NCI-H2196 (cell line): ENCODE results near the gene MINDY4.

ENCODE experiments used
- DNase-seq: peaks from one replicate; lab custom pipeline; 2025; ENCODE audit not compliant: unreplicated experiment; lab: John Stamatoyannopoulos, UW

The MINDY4 gene

GRCh38 chr7:30899066-30899465 is 127.8 kb downstream of the MINDY4 start:
- no peak for DNase-seq

GRCh38 chr7:30899630-30900029 is 128.4 kb downstream of the MINDY4 start:
- DNase-seq = no peak

GRCh38 chr7:30900053-30900452 is 128.8 kb downstream of the MINDY4 start:
- no peak for DNase-seq

GRCh38 chr7:30900803-30901362 is 129.7 kb downstream of the MINDY4 start:
- no peak for DNase-seq

GRCh38 chr7:30901856-30902255 is 130.6 kb downstream of the MINDY4 start:
- no peak for DNase-seq

GRCh38 chr7:30902466-30902865 is 131.2 kb downstream of the MINDY4 start:
- DNase-seq = no peak

- no peak for DNase-seq
Measured at GRCh38 chr7:30903146-30903545, 131.9 kb downstream of the MINDY4 start.

GRCh38 chr7:30904561-30904960 is 133.3 kb downstream of the MINDY4 start:
- no peak for DNase-seq

GRCh38 chr7:30905078-30906012 is 134.1 kb downstream of the MINDY4 start:
- DNase-seq = no peak

- DNase-seq = no peak
Measured at GRCh38 chr7:30906014-30906413, 134.8 kb downstream of the MINDY4 start.

- no peak for DNase-seq
Measured at GRCh38 chr7:30906515-30907240, 135.5 kb downstream of the MINDY4 start.

GRCh38 chr7:30907527-30908267 is 136.5 kb downstream of the MINDY4 start:
- no peak for DNase-seq

GRCh38 chr7:30908681-30909080 is 137.5 kb downstream of the MINDY4 start:
- no peak for DNase-seq

- no peak for DNase-seq
Measured at GRCh38 chr7:30909431-30909830, 138.2 kb downstream of the MINDY4 start.

GRCh38 chr7:30910411-30911073 is 139.3 kb downstream of the MINDY4 start:
- no peak for DNase-seq

- no peak for DNase-seq
Measured at GRCh38 chr7:30911133-30911532, 139.9 kb downstream of the MINDY4 start.

GRCh38 chr7:30911561-30911969 is 140.3 kb downstream of the MINDY4 start, which contains the start of gene AQP1:
TSS of gene AQP1 (plus strand) at chr7:30911853. CDS start at chr7:30911910, 57 bp downstream.
- no peak for DNase-seq

GRCh38 chr7:30912021-30912730 is 141.0 kb downstream of the MINDY4 start:
- no peak for DNase-seq

- DNase-seq = no peak
Measured at GRCh38 chr7:30912731-30912985, 141.4 kb downstream of the MINDY4 start.
